SK-N-MC (cell line): Measurements from ENCODE around the gene HOXC11.

Experiments
- DNase-seq: peaks from one replicate; pipeline ENCODE4 v3.0.0-alpha.2; 2011; ENCODE audit warnings: low read depth, low spot score
- H3K27ac ChIP-seq: fragments of 200-600 bp; sonication (generic); 2 replicates; pipeline ENCODE4 v1.5.1; 2016; ENCODE audit warnings: mixed run types
- H3K36me3 ChIP-seq: fragments of 200-600 bp; sonication (generic); 2 replicates; pipeline ENCODE4 v1.6.1; 2017; ENCODE audit warnings: antibody characterized with exemption, low read length, mixed read lengths; ENCODE audit not compliant: insufficient read depth
- H3K4me3 ChIP-seq: fragments of 200-600 bp; sonication (generic); 2 replicates; pipeline ENCODE4 v1.5.1; 2016
- H3K9ac ChIP-seq: fragments of 200-600 bp; sonication (generic); 2 replicates; pipeline ENCODE4 v1.8.0; 2017; ENCODE audit warnings: mixed run types, mixed read lengths; ENCODE audit not compliant: insufficient read length
- H3K9me3 ChIP-seq: fragments of 200-600 bp; sonication (generic); 2 replicates; pipeline ENCODE4 v1.6.1; 2017; ENCODE audit warnings: low read depth, mild to moderate bottlenecking, antibody characterized with exemption, low read length, moderate library complexity, mixed read lengths
- EZH2 ChIP-seq: fragments of 200-600 bp; sonication (generic); IDR thresholded peaks from one replicate; pipeline ENCODE4 v1.6.1; 2017; ENCODE audit warnings: antibody characterized with exemption
- FOXP2 ChIP-seq: optimal IDR thresholded peaks from 2 replicates; pipeline ENCODE3; 2011; ENCODE audit warnings: mild to moderate bottlenecking, moderate library complexity; ENCODE audit not compliant: insufficient read depth; ENCODE audit errors: extremely low read length, control extremely low read depth
- POLR2AphosphoS5 ChIP-seq: IDR thresholded peaks from 2 replicates; pipeline ENCODE4 v1.6.1; 2012; ENCODE audit warnings: mild to moderate bottlenecking, low read depth, low read length, borderline replicate concordance

Gene HOXC11

GRCh38 chr12:53949631-53950436 lies 23.1 kb upstream of the HOXC11 start:
- Histone ChIP-seq H3K9ac (no peak overlapping the region), H3K36me3 (peaks cover 7% of the 10 kb centered on the region; the same call in 1 of the 2 replicates), H3K4me3 (no peak overlapping the region), H3K9me3 (no peaks in the 10 kb centered on the region), H3K27ac (no peak overlapping the region)
- TF ChIP-seq FOXP2 (no peak), EZH2 (no peak), POLR2AphosphoS5 (no peak)
- no peak for DNase-seq

- Histone ChIP-seq H3K4me3 (no peak overlapping the region), H3K27ac (no peak overlapping the region), H3K9me3 (no peaks in the 10 kb centered on the region), H3K36me3 (peaks cover 5% of the 10 kb centered on the region; the same call in 1 of the 2 replicates), H3K9ac (no peak overlapping the region)
- no peak for DNase-seq
- TF ChIP-seq EZH2 (no peak), POLR2AphosphoS5 (no peak), FOXP2 (no peak)
These were observed 22.5 kb upstream of the HOXC11 start for GRCh38 chr12:53950437-53950773.

- H3K4me3 ChIP-seq = no peak overlapping the region
- no peak overlapping the region for H3K27ac ChIP-seq
- no peaks in the 10 kb centered on the region for H3K9me3 ChIP-seq
- TF ChIP-seq EZH2 (no peak), FOXP2 (no peak), POLR2AphosphoS5 (no peak)
- no peak for DNase-seq
- H3K36me3 ChIP-seq = peaks cover 2% of the 10 kb centered on the region; the same call in 1 of the 2 replicates
- H3K9ac ChIP-seq = no peak overlapping the region
These were observed 21.9 kb upstream of the HOXC11 start for GRCh38 chr12:53950789-53951576.

GRCh38 chr12:53951577-53952334 lies 21.2 kb upstream of the HOXC11 start:
- TF ChIP-seq FOXP2 (no peak), EZH2 (no peak), POLR2AphosphoS5 (no peak)

GRCh38 chr12:53952335-53952694 lies 20.6 kb upstream of the HOXC11 start:
- DNase-seq = no peak
- H3K4me3 ChIP-seq = no peak overlapping the region
- no peak overlapping the region for H3K9ac ChIP-seq
- H3K27ac ChIP-seq = no peak overlapping the region
- H3K36me3 ChIP-seq = no peaks in the 10 kb centered on the region
- H3K9me3 ChIP-seq = no peaks in the 10 kb centered on the region
- no peak for TF ChIP-seq POLR2AphosphoS5
- no peak for TF ChIP-seq EZH2
- TF ChIP-seq FOXP2 = no peak

More at GRCh38 chr12:53951577-53952334, 21.2 kb upstream of the HOXC11 start:
- no peak overlapping the region for H3K4me3 ChIP-seq
- no peaks in the 10 kb centered on the region for H3K36me3 ChIP-seq
- DNase-seq = no peak
- H3K27ac ChIP-seq = no peak overlapping the region
- H3K9ac ChIP-seq = no peak overlapping the region
- H3K9me3 ChIP-seq = no peaks in the 10 kb centered on the region

- Histone ChIP-seq H3K27ac (peak overlapping the region; percentile 74), H3K9me3 (no peaks in the 10 kb centered on the region), H3K4me3 (peak overlapping the region; percentile 42), H3K9ac (peak overlapping the region; percentile 9), H3K36me3 (no peaks in the 10 kb centered on the region)
- no peak for TF ChIP-seq POLR2AphosphoS5
- no peak for TF ChIP-seq FOXP2
- no peak for TF ChIP-seq EZH2
- DNase-seq = no peak
These were observed 19.8 kb upstream of the HOXC11 start for GRCh38 chr12:53952871-53953734.

- Histone ChIP-seq H3K27ac (peak overlapping the region; percentile 74), H3K4me3 (peak overlapping the region; percentile 94), H3K9ac (peak overlapping the region; percentile 9), H3K36me3 (no peaks in the 10 kb centered on the region), H3K9me3 (no peaks in the 10 kb centered on the region)
- TF ChIP-seq POLR2AphosphoS5 (no peak), FOXP2 (no peak), EZH2 (no peak)
- no peak for DNase-seq
These were observed 18.9 kb upstream of the HOXC11 start for GRCh38 chr12:53953831-53954693.
